Stimulated activated naive CD4-positive, alpha-beta T cell (primary cell): ENCODE measurements around the gene IFNA7.
"Not testable (repeated sequence)": the region's sequence is repeated elsewhere in the genome, so short reads cannot be mapped to it uniquely, and the experiment has no call there.

Source experiments
- DNase-seq, 6 experiments: peaks; one replicate each; lab custom pipeline; 2025; lab: John Stamatoyannopoulos, UW

The IFNA7 gene

GRCh38 chr9:21182810-21183736, 18.9 kb downstream of the IFNA7 start:
- DNase-seq, result peak in 2 of 6 experiments; percentile 3 to 8

- DNase-seq, result no peak
Observed at GRCh38 chr9:21174671-21175070, 27.3 kb downstream of the IFNA7 start.

GRCh38 chr9:21172156-21172555, 29.8 kb downstream of the IFNA7 start:
- no peak for DNase-seq

GRCh38 chr9:21171351-21171750, 30.7 kb downstream of the IFNA7 start:
- no peak for DNase-seq

- DNase-seq, result not testable (repeated sequence)
Observed at GRCh38 chr9:21166560-21166959, 35.4 kb downstream of the IFNA7 start, which contains the start of gene IFNA21. IFNA21 (minus strand) TSS chr9:21166660; CDS start chr9:21166612, 48 bp downstream.

- no peak for DNase-seq
Observed at GRCh38 chr9:21165516-21165915, 36.5 kb downstream of the IFNA7 start.

GRCh38 chr9:21160178-21160577, 41.8 kb downstream of the IFNA7 start:
- no peak for DNase-seq

- no peak for DNase-seq
Observed at GRCh38 chr9:21155501-21155900, 46.5 kb downstream of the IFNA7 start.

- peak in 1 of 6 experiments; percentile 8 for DNase-seq
Observed at GRCh38 chr9:21154018-21154608, 47.9 kb downstream of the IFNA7 start.

- DNase-seq, result no peak
Observed at GRCh38 chr9:21153336-21154017, 48.5 kb downstream of the IFNA7 start.
